Mesenchymal stem cell (in vitro differentiated cells and primary cell): ENCODE measurements around the gene CACNB1.

ENCODE experiments used
- DNase-seq: peaks from one replicate; pipeline ENCODE4 v3.0.0-alpha.2; 2013
- H2AFZ ChIP-seq: one replicate; pipeline ENCODE4 v1.6.1; 2013; ENCODE audit warnings: low read depth, mild to moderate bottlenecking, control low read depth, inconsistent platforms, low read length, moderate library complexity
- H2AK5ac ChIP-seq: 2 replicates; pipeline ENCODE4 v1.6.1; 2013; ENCODE audit warnings: low read length, moderate library complexity, mild to moderate bottlenecking, inconsistent platforms; ENCODE audit not compliant: severe bottlenecking
- H2BK120ac ChIP-seq: one replicate; pipeline ENCODE4 v1.6.1; 2013; ENCODE audit warnings: low read depth, mild to moderate bottlenecking, inconsistent platforms, low read length, moderate library complexity
- H2BK12ac ChIP-seq, 2 experiments: one replicate each; pipeline ENCODE4 v1.6.1; 2013; ENCODE audit warnings: inconsistent platforms in 2 of 2, low read length in 2 of 2, mild to moderate bottlenecking in 2 of 2, moderate library complexity in 2 of 2, control low read depth in 1 of 2
- H2BK15ac ChIP-seq: one replicate; pipeline ENCODE4 v1.6.1; 2013; ENCODE audit warnings: mild to moderate bottlenecking, low read depth, inconsistent platforms; ENCODE audit not compliant: poor library complexity, severe bottlenecking
- H2BK5ac ChIP-seq: 2 replicates; pipeline ENCODE4 v1.6.1; 2013; ENCODE audit warnings: low read depth, mild to moderate bottlenecking, low read length, control low read depth, inconsistent platforms; ENCODE audit not compliant: poor library complexity, severe bottlenecking
- H3K14ac ChIP-seq, 2 experiments: one replicate each; pipeline ENCODE4 v1.6.1; 2013; ENCODE audit warnings: inconsistent platforms in 2 of 2, low read length in 2 of 2, control low read depth in 1 of 2, mild to moderate bottlenecking in 1 of 2, moderate library complexity in 1 of 2
- H3K18ac ChIP-seq, 2 experiments: one replicate each; pipeline ENCODE4 v1.6.1; 2013; ENCODE audit warnings: inconsistent platforms in 2 of 2, low read length in 2 of 2, control low read depth in 1 of 2, low read depth in 1 of 2, mild to moderate bottlenecking in 1 of 2
- H3K23ac ChIP-seq, 2 experiments: one replicate each; pipeline ENCODE4 v1.6.1; 2013; ENCODE audit warnings: inconsistent platforms in 2 of 2, low read length in 2 of 2, mild to moderate bottlenecking in 2 of 2, moderate library complexity in 2 of 2, control low read depth in 1 of 2
- H3K27ac ChIP-seq: 2 replicates; pipeline ENCODE4 v1.5.1; 2013; ENCODE audit warnings: mild to moderate bottlenecking, moderate library complexity, low read length, control low read depth, inconsistent platforms; ENCODE audit not compliant: poor library complexity, severe bottlenecking
- H3K27me3 ChIP-seq, 2 experiments: 2 replicates each; pipeline versions ENCODE4 v1.6.1 to v1.7.0; 2013; ENCODE audit warnings: low read length in 2 of 2, mild to moderate bottlenecking in 2 of 2, moderate library complexity in 2 of 2, control low read depth in 1 of 2, inconsistent platforms in 1 of 2; ENCODE audit not compliant: control insufficient read depth in 1 of 2, insufficient read depth in 1 of 2
- H3K36me3 ChIP-seq, 2 experiments: 2 replicates each; pipeline versions ENCODE4 v1.6.1 to v1.7.0; 2013; ENCODE audit warnings: low read length in 2 of 2, control low read depth in 1 of 2, inconsistent platforms in 1 of 2, low read depth in 1 of 2, mild to moderate bottlenecking in 1 of 2; ENCODE audit not compliant: insufficient read depth in 2 of 2, control insufficient read depth in 1 of 2
- H3K4ac ChIP-seq, 2 experiments: one replicate each; pipeline ENCODE4 v1.6.1; 2013; ENCODE audit warnings: inconsistent platforms in 2 of 2, low read length in 2 of 2, mild to moderate bottlenecking in 2 of 2, moderate library complexity in 2 of 2, control low read depth in 1 of 2, low read depth in 1 of 2
- H3K4me1 ChIP-seq: 2 replicates; pipeline ENCODE4 v1.6.1; 2013; ENCODE audit warnings: low read depth, low read length, control low read depth; ENCODE audit not compliant: control insufficient read depth, insufficient read depth
- H3K4me2 ChIP-seq: 2 replicates; pipeline ENCODE4 v1.6.1; 2013; ENCODE audit warnings: low read length, mild to moderate bottlenecking, inconsistent platforms; ENCODE audit not compliant: poor library complexity, severe bottlenecking
- H3K4me3 ChIP-seq, 2 experiments: 2 replicates each; pipeline versions ENCODE4 v1.5.1 to v1.7.0; 2013; ENCODE audit warnings: low read length in 2 of 2, mild to moderate bottlenecking in 2 of 2, control low read depth in 1 of 2, low read depth in 1 of 2; ENCODE audit not compliant: insufficient read depth in 1 of 2
- H3K79me1 ChIP-seq: replicated peaks from 2 replicates; pipeline ENCODE4 v1.6.1; 2013; ENCODE audit warnings: mild to moderate bottlenecking, control low read depth, low read length, inconsistent platforms; ENCODE audit not compliant: poor library complexity, severe bottlenecking
- H3K9ac ChIP-seq: 2 replicates; pipeline ENCODE4 v1.7.0; 2013; ENCODE audit warnings: mild to moderate bottlenecking, low read length, moderate library complexity
- H3K9me3 ChIP-seq: 2 replicates; pipeline ENCODE4 v1.7.0; 2013; ENCODE audit warnings: mild to moderate bottlenecking, low read length; ENCODE audit not compliant: control insufficient read depth
- H4K8ac ChIP-seq: one replicate; pipeline ENCODE4 v1.6.1; 2013; ENCODE audit warnings: inconsistent platforms, mild to moderate bottlenecking, low read length, moderate library complexity
- H4K91ac ChIP-seq: one replicate; pipeline ENCODE4 v1.6.1; 2013; ENCODE audit warnings: mild to moderate bottlenecking, low read length, inconsistent platforms
- WGBS: methylation state at CpG from one replicate; pipeline ENCODE4 v1.1.7; 2013; ENCODE audit warnings: mixed read lengths; 5-methylcytosine and 5-hydroxymethylcytosine counted together

Gene CACNB1

GRCh38 chr17:39170558-39170957, 26.9 kb downstream of the CACNB1 start:
- 79% methylated on average over 4 of the region's 6 CpGs for WGBS
- no peak overlapping the region for H2BK12ac ChIP-seq

GRCh38 chr17:39170109-39170508, 27.4 kb downstream of the CACNB1 start:
- no peak overlapping the region for H2BK15ac ChIP-seq
- H3K4ac ChIP-seq: no peak overlapping the region
- peaks cover 21 to 48% of the 10 kb centered on the region in 2 experiments for H3K27me3 ChIP-seq
- no peak overlapping the region for H3K27ac ChIP-seq
- no peak for DNase-seq
- WGBS: 95% methylated on average over 4 of the region's 4 CpGs
- H4K91ac ChIP-seq: no peak overlapping the region
- H3K4me2 ChIP-seq: no peak overlapping the region
- no peaks in the 10 kb centered on the region for H3K79me1 ChIP-seq
- no peak overlapping the region for H2BK12ac ChIP-seq
- H3K9ac ChIP-seq: no peak overlapping the region
- H3K4me3 ChIP-seq: no peak overlapping the region
- no peak overlapping the region for H3K14ac ChIP-seq
- H2BK120ac ChIP-seq: no peak overlapping the region
- H3K4me1 ChIP-seq: peaks cover 5% of the 10 kb centered on the region
- no peak overlapping the region for H2AK5ac ChIP-seq
- H3K36me3 ChIP-seq: peaks cover under 1 to 10% of the 10 kb centered on the region in 2 experiments
- H2BK5ac ChIP-seq: no peak overlapping the region
- no peak overlapping the region for H2AFZ ChIP-seq
- no peak overlapping the region for H4K8ac ChIP-seq
- H3K9me3 ChIP-seq: no peaks in the 10 kb centered on the region
- H3K18ac ChIP-seq: no peak overlapping the region
- no peak overlapping the region for H3K23ac ChIP-seq

More at GRCh38 chr17:39170558-39170957, 26.9 kb downstream of the CACNB1 start:
- Histone ChIP-seq H3K36me3 (peaks cover 5 to 15% of the 10 kb centered on the region in 2 experiments), H2BK120ac (no peak overlapping the region), H2BK15ac (no peak overlapping the region), H4K91ac (no peak overlapping the region), H3K27me3 (peaks cover 16 to 43% of the 10 kb centered on the region in 2 experiments), H3K9me3 (no peaks in the 10 kb centered on the region), H3K18ac (no peak overlapping the region), H3K4me1 (peaks cover 4% of the 10 kb centered on the region), H3K4ac (no peak overlapping the region), H3K9ac (no peak overlapping the region), H3K14ac (no peak overlapping the region), H2AK5ac (no peak overlapping the region), H3K4me2 (no peak overlapping the region), H3K23ac (no peak overlapping the region), H3K79me1 (no peaks in the 10 kb centered on the region), H2BK5ac (no peak overlapping the region), H4K8ac (no peak overlapping the region), H2AFZ (no peak overlapping the region), H3K27ac (no peak overlapping the region), H3K4me3 (no peak overlapping the region)
- DNase-seq: no peak

GRCh38 chr17:39169518-39169917, 28.0 kb downstream of the CACNB1 start:
- no peak for DNase-seq
- Histone ChIP-seq H2BK5ac (no peak overlapping the region), H3K4me3 (no peak overlapping the region), H3K36me3 (peaks cover 0 to 4% of the 10 kb centered on the region in 2 experiments), H3K4me1 (peaks cover 7% of the 10 kb centered on the region), H2BK120ac (no peak overlapping the region), H3K4me2 (no peak overlapping the region), H2AFZ (no peak overlapping the region), H4K91ac (no peak overlapping the region), H4K8ac (no peak overlapping the region), H3K27me3 (peaks cover 24 to 52% of the 10 kb centered on the region in 2 experiments), H3K18ac (no peak overlapping the region), H3K9ac (no peak overlapping the region), H3K4ac (no peak overlapping the region), H3K23ac (no peak overlapping the region), H3K79me1 (no peaks in the 10 kb centered on the region), H2BK15ac (no peak overlapping the region), H2AK5ac (no peak overlapping the region), H2BK12ac (no peak overlapping the region), H3K14ac (no peak overlapping the region), H3K9me3 (no peaks in the 10 kb centered on the region), H3K27ac (no peak overlapping the region)
- 92% methylated on average over 2 of the region's 3 CpGs for WGBS

- H2BK120ac ChIP-seq: no peak overlapping the region
- H3K36me3 ChIP-seq: peaks cover 0 to under 1% of the 10 kb centered on the region in 2 experiments
- no peak overlapping the region for H3K18ac ChIP-seq
- no peaks in the 10 kb centered on the region for H3K9me3 ChIP-seq
- H3K23ac ChIP-seq: no peak overlapping the region
- no peak overlapping the region for H2BK15ac ChIP-seq
- WGBS: 94% methylated on average over 14 of the region's 14 CpGs
- H3K4me3 ChIP-seq: no peak overlapping the region
- H3K4me1 ChIP-seq: peaks cover 7% of the 10 kb centered on the region
- no peak overlapping the region for H4K8ac ChIP-seq
- DNase-seq: no peak
- no peak overlapping the region for H3K9ac ChIP-seq
- H3K4ac ChIP-seq: no peak overlapping the region
- H2AK5ac ChIP-seq: no peak overlapping the region
- peaks cover 24 to 52% of the 10 kb centered on the region in 2 experiments for H3K27me3 ChIP-seq
- no peak overlapping the region for H3K4me2 ChIP-seq
- H2BK5ac ChIP-seq: no peak overlapping the region
- no peak overlapping the region for H3K14ac ChIP-seq
- no peak overlapping the region for H2BK12ac ChIP-seq
- no peak overlapping the region for H2AFZ ChIP-seq
- H4K91ac ChIP-seq: no peak overlapping the region
- no peaks in the 10 kb centered on the region for H3K79me1 ChIP-seq
- no peak overlapping the region for H3K27ac ChIP-seq
Observed at GRCh38 chr17:39169101-39169500, 28.4 kb downstream of the CACNB1 start.
